Activated CD8-positive, alpha-beta memory T cell treated with anti-CD3 and anti-CD28 coated beads, Interleukin-2, amount 50 U/mL, for 1 hour (primary cell): ENCODE data around the gene CENPP.
"Not testable (repeated sequence)": the region's sequence is repeated elsewhere in the genome, so short reads cannot be mapped to it uniquely, and the experiment has no call there.

Experiments
- DNase-seq: peaks from one replicate; pipeline ENCODE4 v3.0.0-alpha.2; 2020; ENCODE audit errors: extremely low read depth

Gene CENPP

DNA sequence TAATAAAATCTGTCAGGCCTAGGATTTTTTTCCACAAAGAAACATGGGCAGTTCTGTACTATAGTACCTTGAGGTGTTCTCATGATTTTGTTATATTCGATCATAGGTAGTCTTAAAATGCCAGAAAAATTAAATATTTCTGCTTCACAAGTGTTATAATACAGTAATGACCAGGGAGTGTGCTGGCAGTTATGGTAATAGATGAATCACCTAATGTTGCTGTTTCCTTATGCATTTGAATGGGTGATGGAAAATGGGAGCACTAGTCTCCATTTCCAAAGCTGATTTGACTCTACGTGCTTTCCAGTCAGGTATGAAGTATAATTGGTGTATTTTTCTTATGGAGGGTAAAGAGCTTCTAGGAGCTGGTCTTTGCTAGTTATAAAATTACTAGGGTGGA is 54.9 kb downstream of the CENPP start:
- no peak for DNase-seq

DNA sequence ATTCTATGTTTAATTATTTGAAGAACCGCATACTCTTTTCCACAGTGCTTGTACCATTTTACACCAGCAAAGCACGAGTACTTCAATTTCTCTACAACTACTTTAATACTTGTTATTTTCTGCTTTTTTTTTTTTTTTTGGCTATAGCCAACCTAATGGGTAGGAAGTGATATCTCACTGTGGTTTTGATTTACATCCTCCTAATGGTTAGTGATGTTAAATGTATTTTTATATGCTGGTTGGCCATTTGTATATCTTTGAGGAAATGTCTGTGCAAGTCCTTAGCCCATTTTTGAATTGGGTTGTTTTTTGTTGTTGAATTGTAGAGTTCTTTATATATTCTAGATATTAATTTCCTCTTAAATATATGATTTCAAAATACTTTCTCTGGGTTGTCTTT is 56.0 kb downstream of the CENPP start:
- no peak for DNase-seq

DNA sequence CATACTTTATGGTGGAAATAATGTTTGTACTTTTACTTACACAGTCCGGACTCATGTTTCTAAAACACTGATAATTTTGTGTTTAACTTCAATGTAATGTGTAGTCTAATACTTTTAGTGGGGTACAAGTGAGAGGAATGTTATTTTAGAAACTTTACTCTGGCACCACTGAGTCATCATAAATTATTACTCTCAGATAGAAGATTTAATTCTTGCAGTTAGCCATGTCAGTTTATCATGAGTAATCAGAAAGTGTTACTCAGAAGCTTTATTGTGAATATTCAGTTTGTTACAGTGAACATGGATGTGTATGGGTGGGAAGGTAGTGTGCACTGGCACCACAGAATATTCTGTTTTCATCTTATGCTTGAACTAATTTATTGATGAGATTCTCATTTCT is 58.6 kb downstream of the CENPP start:
- no peak for DNase-seq

DNA sequence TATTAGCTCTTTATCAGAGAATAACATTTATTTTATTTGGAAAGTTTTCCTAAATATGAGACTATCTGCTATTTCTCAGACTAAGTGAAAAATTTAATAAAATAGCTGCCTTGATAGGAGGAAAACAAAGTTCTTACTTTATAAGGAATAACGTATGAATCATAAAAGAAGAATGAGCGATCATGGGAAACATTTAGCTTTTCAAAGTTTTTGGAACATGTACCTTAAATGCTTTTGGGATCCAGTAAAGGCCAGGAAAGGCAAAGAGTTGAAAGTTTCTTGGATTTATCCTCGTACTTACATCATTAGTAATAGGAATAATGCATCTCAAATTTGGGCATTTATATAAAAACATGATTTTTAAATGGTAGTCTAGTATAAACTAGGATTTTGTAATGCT is 59.2 kb downstream of the CENPP start:
- no peak for DNase-seq

DNA sequence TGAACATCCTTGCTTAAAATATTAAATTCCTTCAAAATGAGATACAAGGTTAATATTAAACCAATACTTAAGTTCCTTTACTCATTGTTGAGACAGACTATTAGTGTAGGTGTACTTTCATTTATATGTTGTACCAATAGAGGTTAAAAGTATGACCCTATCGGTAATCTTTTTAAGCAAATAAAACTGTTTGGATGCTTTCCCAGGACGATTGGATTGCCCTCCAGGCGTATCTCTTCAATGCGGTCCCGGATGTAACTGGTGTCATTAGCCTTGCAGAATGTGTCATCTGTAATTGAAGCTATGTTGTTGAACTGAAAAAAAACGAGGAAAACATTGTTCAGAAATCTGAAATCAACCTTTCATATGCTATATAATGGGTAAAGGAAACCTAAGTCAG is 59.7 kb downstream of the CENPP start:
- no peak for DNase-seq

DNA sequence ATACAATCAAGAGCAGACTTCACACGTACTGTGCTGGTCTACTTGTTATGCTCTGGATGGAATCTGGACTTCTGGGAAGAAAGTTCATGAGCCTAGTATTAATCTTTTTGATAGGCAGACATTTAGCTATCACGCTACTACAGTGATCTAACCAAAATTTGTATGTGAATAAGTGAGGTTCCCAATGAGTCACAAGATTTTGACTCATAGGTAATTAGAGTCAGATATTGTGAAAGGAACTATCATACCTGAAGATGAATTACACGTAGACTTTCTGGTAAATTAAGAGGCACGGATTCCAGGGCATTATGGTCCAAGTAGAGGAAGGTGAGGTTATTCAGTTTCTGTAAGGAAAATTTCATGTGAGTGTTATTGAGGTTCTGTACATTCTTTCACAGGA is 60.2 kb downstream of the CENPP start:
- no peak for DNase-seq

DNA sequence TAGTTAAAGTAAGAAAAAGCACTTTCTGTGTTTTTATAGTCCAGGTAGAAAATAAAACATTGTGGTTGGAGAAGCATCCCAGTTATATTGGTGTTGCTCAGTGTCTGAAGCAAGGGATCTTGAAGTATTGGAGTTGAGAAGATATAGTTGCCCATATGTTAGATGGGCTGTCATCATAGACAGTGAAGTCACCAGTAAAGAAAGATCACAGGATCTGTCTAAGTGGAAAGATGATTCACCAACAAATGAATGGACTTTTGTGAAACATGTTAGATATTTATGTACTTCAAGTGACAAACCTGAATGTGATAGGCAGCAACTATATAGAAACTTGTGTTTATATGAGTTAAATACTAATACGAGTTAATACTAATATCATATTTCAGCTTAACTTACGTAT is 66.9 kb downstream of the CENPP start:
- DNase-seq: no peak

DNA sequence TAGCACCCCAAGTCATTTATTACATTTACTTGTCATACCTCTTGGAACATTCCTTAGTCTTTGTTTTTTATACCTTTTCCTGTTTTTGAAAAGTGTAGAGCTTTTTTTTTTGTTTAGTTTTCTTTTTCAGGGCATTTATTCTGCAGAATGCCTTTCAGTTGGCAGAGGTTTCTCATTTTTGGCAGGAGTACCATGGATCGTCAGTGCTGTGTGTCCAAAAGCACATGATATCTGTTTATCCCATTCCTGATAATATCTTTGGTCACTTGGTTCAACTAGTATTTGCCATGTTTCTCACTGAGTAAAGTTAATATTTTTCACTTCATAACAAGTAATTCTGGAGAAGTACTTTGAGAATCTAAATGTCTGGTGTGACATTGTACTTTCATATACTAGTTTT is 67.9 kb downstream of the CENPP start:
- no peak for DNase-seq

DNA sequence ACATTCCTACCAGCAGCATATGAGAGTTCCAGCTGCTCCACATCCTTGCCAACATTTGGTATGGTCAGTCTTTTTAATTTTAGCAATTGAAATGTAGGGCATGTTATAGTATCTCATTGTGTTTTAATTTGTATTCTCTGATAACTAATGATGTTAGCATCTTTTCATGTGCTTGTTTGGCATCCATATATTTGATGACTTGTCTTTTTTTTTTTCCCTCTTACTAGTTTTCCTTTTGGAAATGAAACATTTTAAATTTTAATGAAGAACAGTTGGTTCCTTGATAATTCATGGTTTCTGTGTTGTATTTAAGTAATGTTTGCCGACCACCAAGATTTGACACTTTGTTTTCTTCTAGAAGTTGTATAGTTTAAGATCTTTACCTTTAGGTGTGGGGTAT is 69.9 kb downstream of the CENPP start:
- no peak for DNase-seq

DNA sequence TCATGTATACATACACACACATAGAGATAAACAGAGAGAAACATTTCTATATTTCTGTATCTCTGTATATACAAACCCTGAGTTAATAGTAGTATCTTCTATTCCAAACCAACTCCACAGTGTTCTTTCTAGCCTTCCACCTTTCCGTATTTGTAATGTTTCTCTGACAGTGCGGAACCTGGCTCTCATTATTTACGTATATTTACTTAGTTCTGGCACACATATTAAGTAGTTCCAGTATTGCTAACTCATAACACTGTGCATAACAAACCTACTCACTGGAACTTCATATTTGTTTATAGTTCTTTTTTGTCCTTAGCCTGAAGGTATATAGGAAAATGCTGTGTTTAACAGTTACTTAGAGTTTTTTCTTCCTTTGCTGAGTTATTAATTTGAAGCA is 72.1 kb downstream of the CENPP start:
- no peak for DNase-seq

DNA sequence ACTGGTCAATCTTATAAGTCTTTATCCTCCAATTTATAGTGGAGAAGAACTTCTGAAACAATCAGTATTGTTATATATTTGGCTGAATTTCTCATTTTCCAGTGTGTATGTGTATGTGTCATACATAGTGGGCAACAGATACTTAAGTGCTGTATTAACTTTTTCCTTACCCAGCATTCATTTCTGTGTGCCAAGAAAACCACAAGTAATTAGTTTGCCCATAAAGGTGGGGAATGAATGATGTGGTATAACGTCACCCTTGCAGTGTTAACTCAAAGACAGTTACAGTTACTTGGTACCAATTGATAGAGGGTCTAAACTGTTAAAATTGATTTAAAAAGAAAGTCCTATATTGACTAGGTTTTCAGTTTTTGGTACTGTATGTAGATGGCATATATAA is 76.6 kb downstream of the CENPP start:
- DNase-seq: no peak

DNA sequence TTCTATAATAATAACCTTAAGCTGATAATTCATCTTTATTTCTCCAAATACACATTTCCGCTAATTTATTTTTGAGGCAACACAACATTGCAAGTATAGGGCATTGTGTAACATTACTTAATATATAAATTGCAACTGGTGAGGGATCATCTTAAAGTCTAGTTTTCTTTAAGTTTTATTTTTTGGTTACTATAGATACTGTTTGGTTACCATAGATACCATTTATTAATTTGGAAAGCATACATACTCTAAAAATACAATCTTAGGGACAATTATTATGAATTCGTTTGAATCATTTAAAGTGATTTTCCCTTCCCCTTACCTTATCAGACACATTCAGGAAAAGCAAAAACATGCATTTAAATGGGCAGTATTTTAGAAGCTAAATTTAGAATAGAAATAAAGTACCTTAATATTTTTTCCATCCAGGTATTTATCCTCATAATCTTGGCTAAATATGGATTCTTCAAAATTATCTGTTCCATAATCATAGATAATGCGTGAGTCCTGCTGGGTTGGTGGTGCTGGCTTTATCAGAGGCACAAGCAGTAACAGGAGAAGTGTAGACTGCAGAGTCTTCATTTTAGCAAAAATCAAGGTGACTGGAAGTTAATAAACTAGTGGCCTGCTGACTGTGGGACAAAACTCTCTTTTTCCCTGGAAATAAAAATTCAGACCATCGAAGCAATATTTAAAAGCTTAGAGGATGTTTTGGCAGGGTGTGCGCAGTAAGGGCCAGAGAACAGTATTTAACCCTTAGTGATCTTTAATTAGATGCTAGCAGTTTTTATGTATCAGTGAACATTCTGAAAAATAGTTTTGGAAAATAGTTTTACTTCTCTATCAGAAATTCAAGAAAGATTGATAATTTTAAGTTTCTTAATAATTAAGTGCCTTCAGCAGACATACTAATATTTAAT is 77.3 kb downstream of the CENPP start:
- no peak for DNase-seq

DNA sequence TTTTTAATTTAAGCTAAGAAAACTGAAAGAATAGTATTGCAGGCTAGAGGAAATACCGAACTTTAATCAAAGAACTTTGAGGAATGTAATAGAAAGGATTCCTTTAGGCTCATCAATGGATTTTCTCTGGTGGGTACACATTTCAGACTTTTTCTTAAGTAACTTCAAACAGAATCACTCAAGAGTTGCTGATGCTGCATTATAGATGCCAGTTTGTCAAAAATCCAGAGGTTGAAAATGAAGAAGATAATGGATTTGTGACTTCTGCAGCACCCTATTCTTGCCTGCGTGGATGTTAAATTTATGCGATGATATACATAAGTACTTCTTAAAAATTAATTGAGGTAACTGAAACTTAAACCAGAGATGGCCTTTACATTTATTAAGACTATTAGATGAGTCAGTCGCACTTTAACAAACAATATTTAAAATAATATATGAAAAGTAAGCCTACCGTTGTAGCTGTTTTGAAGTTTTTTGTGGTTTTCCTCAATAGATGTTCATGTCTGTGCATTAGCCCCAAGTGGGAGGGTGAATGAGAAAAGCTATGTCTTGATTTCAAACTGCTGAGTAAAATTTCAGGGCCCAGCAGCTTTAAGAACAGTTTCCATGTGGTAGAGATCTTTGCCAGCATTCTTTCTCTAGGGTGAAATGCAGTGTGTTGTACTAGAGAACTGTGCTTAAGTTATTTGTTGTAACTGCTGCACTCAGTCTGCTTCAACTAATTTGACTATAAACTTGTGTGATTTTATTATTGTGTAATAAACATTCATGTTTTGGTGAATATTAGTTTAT is 78.5 kb downstream of the CENPP start, which contains the start of gene OGN:
OGN (minus strand) TSS at position 537 of the 795 bp plus-strand sequence. CDS start 1,171 bp downstream, outside the sequence.
- DNase-seq: no peak

DNA sequence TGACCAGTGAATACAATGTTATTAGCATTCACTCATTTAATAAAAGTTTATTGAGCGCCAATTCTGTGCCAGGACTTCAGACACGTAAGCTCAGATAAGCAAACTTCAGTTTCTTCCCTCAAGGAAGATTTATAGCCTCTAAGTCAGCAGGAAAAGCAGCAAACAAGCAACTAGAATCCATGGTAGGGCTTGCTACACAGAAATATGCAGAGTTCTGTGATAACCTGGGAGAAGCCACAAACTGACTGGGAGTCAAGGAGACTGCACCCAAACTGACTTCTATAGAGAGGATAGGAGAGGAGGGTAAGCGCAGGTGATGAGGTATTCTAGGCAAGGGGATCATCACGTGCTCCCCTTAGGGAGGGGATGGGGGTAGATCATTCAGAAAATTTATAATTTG is 80.1 kb downstream of the CENPP start:
- no peak for DNase-seq

DNA sequence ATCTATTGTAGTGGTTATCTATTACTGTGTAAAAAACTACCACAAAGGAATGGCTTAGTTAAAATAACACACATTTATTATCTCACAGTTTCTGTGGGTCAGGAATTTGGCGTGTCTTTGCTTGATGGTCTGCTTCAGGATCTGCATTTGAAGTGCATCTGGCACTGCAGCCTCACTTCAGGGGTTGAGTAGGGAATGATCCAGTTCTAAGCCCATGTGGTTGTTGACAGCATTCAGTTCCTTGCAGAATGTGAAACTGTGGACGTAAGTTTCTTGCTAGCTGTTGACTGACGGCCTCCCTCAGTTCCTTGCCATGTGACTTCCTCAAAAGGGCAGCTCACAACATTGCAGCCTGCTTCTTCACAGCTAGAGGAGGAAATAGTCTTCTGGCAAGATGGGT is 80.7 kb downstream of the CENPP start:
- no peak for DNase-seq

DNA sequence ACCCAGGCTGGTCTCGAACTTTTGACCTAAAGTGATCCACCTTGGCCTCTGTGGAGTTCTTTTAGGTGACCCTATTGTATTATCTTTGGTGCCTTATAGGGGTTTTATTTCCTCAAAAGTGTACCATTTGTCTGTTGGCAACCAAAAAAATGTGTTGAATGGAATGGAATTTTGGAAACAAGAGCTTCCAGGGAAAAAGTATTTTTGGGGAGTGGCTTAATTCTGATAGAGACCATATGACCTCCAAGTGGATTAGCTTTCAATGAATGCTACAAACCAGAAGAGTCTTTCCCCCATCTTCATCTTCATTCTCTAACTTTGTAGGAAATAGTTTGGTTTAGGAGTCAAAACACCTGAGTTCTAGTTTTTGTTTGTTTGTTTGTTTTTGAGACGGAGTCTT is 82.1 kb downstream of the CENPP start:
- DNase-seq: no peak

DNA sequence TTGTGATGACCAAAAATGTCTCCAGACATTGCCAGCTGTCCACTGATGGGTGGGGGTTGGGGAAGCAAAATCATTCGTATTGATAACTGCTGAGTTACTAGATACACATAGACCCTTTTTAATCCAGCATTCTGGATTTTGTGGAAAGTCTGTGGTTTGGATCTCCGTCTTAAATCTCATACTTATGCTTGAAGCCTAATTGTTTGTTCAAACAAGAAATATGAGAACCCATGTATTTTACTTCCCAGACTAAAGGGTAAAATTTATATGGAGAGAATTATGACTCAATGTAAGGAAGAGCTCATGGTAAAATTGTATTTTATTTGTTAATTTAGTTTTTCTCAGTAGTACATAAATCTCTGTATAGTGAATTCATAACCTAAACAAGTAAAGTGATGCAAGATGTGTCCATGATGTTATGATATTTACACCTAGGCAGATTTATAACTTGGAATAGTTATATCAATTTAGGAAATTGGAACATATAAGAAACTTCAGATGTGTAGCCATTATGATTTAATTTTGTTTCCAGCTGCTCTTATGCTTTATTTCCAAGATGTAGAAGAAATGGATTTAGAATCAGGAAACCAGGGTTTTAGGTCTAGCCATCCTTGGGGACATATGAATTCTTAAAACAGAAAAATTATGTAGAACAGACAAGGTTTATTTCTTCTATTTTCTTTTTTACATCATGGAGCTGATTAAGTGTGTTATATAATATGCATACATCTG is 83.2 kb downstream of the CENPP start:
- DNase-seq: no peak

DNA sequence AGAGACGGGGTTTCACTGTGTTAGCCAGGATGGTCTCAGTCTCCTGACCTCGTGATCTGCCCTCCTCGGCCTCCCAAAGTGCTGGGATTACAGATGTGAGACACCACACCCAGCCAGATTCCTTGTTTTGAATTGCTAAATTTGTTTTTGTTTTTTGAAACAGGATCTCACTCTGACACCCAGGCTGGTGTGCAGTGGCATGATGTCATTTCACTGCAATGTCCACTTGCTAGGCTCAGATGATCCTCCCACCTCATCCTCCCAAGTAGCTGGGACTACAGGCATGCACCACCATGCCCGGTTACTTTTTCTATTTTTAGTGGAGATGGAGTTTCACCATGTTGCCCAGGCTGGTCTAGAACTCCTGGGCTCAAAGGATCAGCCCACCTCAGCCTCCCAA is 85.4 kb downstream of the CENPP start:
- not testable (repeated sequence) for DNase-seq

DNA sequence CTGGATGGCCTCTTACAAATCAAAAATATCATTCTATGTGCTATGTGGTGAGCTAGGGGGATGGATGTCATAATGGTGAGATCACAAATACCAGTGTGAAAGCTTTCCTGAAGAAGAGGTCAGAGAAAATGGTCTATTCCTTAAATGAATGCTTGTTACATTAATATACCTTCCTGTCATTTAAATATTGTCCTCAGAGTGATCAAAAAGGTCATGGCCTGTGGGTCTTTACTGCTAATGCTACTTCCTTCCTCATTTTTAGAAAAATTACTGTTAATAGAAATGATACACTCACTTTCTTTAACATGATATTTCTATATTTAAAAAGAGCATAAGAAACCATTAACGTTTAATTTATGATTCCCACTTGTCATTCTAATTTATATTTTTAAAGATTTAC is 88.8 kb downstream of the CENPP start:
- DNase-seq: no peak

DNA sequence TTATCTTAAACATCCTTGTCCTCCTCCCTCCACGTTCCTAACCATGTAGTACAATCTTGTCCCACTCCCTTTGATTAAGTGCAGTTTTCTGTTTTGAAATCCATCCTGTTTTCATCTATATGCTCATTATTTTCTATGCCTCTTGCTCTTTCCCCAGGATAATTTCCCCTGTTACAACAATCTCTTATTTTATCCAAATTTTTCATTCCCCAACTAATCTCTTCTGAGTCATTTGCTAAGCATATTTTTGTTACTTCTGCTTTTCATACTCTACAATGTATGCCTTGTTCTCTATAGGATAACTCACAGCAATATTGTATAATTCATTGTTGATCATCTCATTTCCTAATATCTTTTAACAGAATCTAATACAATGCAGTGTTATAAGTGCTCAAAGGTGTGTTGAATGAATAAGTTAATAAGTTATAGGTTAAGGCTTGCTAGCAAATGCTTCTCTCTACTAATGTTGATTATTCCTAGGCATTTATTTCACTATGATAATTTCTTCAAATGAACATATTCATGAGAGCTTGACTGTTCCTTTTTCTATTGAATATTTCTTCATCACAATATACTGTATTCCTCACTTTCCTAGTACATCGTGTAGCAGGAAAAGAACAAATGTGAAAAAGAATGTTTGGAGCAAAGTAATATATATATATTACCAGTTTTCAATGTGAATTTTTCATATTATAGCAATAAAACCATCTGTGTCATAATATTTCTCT is 97.0 kb downstream of the CENPP start:
- DNase-seq: no peak

DNA sequence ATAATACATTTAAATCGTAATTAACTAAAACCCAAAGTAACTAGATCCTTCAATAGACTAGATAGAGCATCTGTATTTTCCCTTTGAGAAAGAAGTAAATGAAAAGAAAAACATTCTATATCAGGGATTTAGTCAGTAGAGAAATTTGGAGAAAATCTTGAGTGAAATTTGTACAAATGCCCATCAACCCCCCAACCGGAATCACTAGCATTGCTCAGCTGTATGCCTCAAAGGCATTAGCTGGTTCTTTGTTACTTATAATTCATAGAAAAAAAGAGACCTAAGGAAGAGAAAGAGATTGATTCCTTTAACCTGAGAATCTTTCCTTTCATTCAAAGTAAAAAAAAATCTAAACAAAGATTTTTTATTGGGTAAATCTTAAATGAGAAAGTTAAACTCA is 97.9 kb downstream of the CENPP start:
- DNase-seq: no peak

DNA sequence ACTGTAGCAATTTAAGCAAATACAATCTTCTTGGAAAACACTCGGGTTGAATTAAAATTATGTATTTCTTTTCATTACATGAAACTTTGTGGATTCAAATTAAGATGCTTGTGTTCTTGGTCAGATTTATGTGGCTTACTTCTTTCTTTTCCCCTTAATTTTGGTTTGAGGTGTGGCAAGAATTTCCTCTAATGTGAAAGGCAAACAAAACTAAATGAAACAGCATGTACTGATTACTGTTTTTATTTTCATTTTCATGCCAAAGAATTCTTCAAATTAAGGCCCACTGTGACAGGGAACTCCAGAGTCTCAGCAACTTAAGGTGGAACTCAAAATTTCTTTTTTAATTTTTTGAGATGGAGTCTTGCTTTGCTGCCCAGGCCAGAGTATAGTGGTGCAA is 98.6 kb downstream of the CENPP start, which contains the start of gene OMD:
OMD (minus strand) TSS at position 132 of the 400 bp plus-strand sequence. CDS start 6,913 bp downstream, outside the sequence.
- DNase-seq: no peak
